Measurements from ENCODE around the gene C1orf115. TPM values are rescaled to one million over a fixed set of nuclear protein-coding genes. Genes with fewer than 3 reads are reported as not detected.
A peak's percentile ranks its signal among the peaks of the same experiment; 100 is the strongest.

C1orf115 gene
- total RNA-seq, 4 donors from 2014 or later = 7.1 to 28.0 (median 12.9) TPM

DNA sequence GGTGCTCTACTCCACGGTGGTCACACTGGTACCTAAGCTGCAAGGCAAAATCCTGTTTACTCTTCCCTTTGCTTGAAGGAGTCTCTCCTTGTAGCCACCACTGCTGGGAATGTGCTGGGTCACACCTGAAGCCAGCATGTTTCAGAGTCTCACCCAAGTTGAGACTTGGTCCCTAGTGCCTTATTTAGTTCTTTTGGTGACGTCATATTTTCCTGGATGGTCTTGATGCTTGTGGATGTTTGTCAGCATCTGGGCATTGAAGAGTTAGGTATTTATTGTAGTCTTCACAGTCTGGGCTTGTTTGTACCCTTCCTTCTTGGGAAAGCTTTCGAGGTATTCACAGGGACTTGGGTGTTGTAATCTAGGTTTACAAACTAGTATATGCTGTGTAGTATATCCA lies 52.4 kb downstream of the C1orf115 start:
- Histone ChIP-seq H3K27me3 (no peaks in the 10 kb centered on the region), H3K4me3 (no peak overlapping the region), H3K27ac (no peak overlapping the region), H3K4me1 (no peaks in the 10 kb centered on the region), H3K9me3 (no peaks in the 10 kb centered on the region), H3K36me3 (no peaks in the 10 kb centered on the region)
- intact Hi-C loops (cut with DNase I; ENCODE audit: low total_unique reads) = no loop called here
- TF ChIP-seq, protein P1, sequence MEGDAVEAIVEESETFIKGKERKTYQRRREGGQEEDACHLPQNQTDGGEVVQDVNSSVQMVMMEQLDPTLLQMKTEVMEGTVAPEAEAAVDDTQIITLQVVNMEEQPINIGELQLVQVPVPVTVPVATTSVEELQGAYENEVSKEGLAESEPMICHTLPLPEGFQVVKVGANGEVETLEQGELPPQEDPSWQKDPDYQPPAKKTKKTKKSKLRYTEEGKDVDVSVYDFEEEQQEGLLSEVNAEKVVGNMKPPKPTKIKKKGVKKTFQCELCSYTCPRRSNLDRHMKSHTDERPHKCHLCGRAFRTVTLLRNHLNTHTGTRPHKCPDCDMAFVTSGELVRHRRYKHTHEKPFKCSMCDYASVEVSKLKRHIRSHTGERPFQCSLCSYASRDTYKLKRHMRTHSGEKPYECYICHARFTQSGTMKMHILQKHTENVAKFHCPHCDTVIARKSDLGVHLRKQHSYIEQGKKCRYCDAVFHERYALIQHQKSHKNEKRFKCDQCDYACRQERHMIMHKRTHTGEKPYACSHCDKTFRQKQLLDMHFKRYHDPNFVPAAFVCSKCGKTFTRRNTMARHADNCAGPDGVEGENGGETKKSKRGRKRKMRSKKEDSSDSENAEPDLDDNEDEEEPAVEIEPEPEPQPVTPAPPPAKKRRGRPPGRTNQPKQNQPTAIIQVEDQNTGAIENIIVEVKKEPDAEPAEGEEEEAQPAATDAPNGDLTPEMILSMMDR (IDR thresholded peaks at IDR 0.05) = no peak
- TF ChIP-seq POLR2A (IDR thresholded peaks at IDR 0.05) = no peak
- DNase-seq = no peak

DNA sequence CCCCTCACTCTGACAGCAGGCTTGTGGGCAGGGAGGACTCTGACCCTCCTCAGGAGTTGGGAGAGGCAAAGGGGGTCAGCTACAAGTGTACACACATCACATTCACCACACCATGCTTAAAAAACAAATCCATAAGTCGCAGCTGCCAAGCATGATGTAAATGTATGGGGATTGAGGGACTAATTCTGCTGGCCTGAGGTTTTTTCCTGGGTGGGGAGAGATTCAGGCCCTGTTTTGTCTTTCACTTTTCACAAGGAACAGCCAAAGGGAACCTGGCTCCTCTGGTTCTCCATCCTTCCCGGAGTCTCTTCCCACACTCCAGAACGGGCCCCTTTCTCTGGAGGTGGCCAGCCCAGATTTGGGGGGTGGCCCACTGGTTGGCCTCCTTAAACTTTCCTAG lies 56.7 kb downstream of the C1orf115 start:
- no peak for DNase-seq
- Histone ChIP-seq H3K4me3 (no peak overlapping the region), H3K36me3 (no peaks in the 10 kb centered on the region), H3K27me3 (no peaks in the 10 kb centered on the region), H3K9me3 (no peaks in the 10 kb centered on the region), H3K27ac (no peak overlapping the region), H3K4me1 (no peaks in the 10 kb centered on the region)
- intact Hi-C loops (cut with DNase I; ENCODE audit: low total_unique reads) = no loop called here
- TF ChIP-seq, protein P1 (IDR thresholded peaks at IDR 0.05) = no peak
- no peak for TF ChIP-seq POLR2A (IDR thresholded peaks at IDR 0.05)

DNA sequence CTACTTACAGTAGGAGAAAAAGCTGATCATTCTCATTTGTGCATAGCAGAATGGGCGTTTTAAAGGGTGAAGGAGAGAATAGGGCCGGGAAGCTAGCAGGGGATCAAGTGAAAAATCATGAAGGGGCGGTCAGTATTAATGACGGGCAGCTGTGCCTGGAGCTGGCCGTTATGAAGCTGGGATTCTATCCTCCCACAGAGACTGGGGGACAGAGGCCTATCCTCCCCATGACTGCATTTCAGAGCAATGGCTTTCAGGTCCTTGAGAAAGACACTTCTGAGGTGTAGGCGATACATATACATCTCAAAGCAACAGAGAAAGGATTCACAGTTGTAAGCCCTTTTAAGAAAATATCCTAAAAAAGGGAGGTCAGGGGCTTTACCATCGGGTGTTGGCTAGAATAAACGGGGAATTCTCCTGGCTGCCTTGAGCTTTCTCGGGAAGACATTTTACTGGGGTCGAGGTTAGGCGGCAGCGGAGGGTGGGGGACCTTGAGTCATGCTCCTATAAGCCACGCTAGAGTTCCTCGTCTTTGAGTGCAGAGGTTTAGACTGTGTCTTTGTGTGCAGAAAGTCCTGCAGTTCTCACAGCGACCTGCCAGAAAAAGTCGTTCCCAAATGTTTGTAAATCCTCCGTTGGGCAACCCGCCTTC lies 57.4 kb downstream of the C1orf115 start:
- intact Hi-C loops (cut with DNase I; ENCODE audit: low total_unique reads) = no loop called here

DNA sequence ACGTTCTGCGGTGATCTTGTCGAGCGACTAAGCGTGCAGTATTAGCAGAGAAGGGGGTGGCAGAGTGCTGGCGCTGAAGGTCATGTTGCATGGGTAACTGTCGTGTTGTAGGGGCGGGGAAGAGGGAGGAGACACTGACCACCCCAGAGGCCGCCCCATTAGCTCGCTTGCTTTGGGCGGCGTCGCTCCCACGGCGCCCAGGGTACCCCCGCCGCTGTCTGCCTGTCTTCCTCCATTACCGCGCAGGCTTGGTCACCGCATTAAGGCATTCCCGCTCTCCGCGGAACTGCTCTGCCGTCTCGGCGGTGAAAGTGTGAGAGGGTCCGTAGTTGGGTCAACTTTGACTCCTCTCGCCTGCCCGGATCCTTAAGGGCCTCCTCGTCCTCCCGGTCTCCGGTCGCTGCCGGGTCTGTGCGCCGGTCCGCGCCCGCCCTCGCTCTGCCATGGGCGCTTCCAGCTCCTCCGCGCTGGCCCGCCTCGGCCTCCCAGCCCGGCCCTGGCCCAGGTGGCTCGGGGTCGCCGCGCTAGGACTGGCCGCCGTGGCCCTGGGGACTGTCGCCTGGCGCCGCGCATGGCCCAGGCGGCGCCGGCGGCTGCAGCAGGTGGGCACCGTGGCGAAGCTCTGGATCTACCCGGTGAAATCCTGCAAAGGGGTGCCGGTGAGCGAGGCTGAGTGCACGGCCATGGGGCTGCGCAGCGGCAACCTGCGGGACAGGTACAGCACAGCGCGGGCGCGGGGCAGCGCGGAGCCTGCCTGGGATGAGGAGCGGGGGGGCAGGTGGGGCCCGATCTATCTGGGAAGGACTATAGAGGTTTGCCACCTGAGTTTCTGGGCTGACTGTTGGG lies 58.1 kb downstream of the C1orf115 start, which contains the start of gene MTARC2:
TSS of gene MTARC2 (plus strand) at position 234 of the 846 bp plus-strand sequence. CDS start at position 444, 210 bp downstream.
- DNase-seq = peak; percentile 60 to 61
- Histone ChIP-seq H3K36me3 (no peaks in the 10 kb centered on the region), H3K9me3 (no peaks in the 10 kb centered on the region), H3K27me3 (no peaks in the 10 kb centered on the region), H3K4me3 (peak within 1 kb of the TSS; percentile 41 to 63), H3K27ac (peak within 1 kb of the TSS; percentile 73 to 79), H3K4me1 (no peaks in the 10 kb centered on the region)
- intact Hi-C loops (cut with DNase I; ENCODE audit: low total_unique reads) = no loop called here
- TF ChIP-seq POLR2A (IDR thresholded peaks at IDR 0.05) = peak; percentile 67 to 76
- TF ChIP-seq, protein P1 (IDR thresholded peaks at IDR 0.05) = no peak

More for the DNA sequence above, 57.4 kb downstream of the C1orf115 start:
- Histone ChIP-seq H3K27ac (peak overlapping the region; percentile 73 to 79), H3K4me3 (peak overlapping the region; percentile 41 to 63), H3K36me3 (no peaks in the 10 kb centered on the region), H3K4me1 (no peaks in the 10 kb centered on the region), H3K9me3 (no peaks in the 10 kb centered on the region), H3K27me3 (no peaks in the 10 kb centered on the region)
- TF ChIP-seq POLR2A (IDR thresholded peaks at IDR 0.05) = no peak
- TF ChIP-seq, protein P1 (IDR thresholded peaks at IDR 0.05) = no peak
- DNase-seq = no peak

Other genes with a start within 250 kb of the C1orf115 start
- 10 to 100 TPM in 2 of 4 donors, 1 to 10 TPM in 2; 3.2 to 14.9 (median 11.0) TPM for gene MARK1, start 162.2 kb upstream of the C1orf115 start, total RNA-seq
- 10 to 100 TPM in 1 of 4 donors, 1 to 10 TPM in 3; 1.5 to 24.6 (median 6.8) TPM for gene MTARC2, start 58.0 kb downstream of the C1orf115 start, total RNA-seq
- gene MTARC1, start 96.5 kb downstream of the C1orf115 start, total RNA-seq = 1 to 10 TPM in 3 of 4 donors, under 1 TPM in 1; 0.29 to 6.8 (median 5.1) TPM
- gene HLX, start 189.1 kb downstream of the C1orf115 start, total RNA-seq = 10 to 100 TPM in 1 of 4 donors, 1 to 10 TPM in 2, under 1 TPM in 1; 0.26 to 35.9 (median 7.0) TPM